CD4-positive, alpha-beta memory T cell (primary cell): ENCODE measurements around the gene ANKRD40CL. TPM values are rescaled to one million over a fixed set of nuclear protein-coding genes. Genes with fewer than 3 reads are reported as not detected.

Experiments
- CTCF ChIA-PET: fragments of 350-600 bp; sonication (Branson Sonifier 250); formaldehyde crosslinking; loops from one replicate; lab custom pipeline; 2021; ENCODE audit warnings: inconsistent platforms; ENCODE audit not compliant: partially characterized antibody; lab: Charles Lee
- POLR2A ChIA-PET: fragments of 350-600 bp; sonication (Branson Sonifier 250); formaldehyde crosslinking; loops from one replicate; lab custom pipeline; 2021; ENCODE audit not compliant: partially characterized antibody; lab: Charles Lee
- DNase-seq, 5 donors: peaks; one replicate each; pipeline versions ENCODE4 v3.0.0 to v3.0.0-alpha.2; 2020 to 2022; ENCODE audit warnings: mixed read lengths in 1 of 5
- H3K27ac ChIP-seq: one replicate; pipeline ENCODE4 v1.7.0; 2013; ENCODE audit warnings: low read depth, low read length
- H3K27me3 ChIP-seq: 2 replicates; pipeline ENCODE4 v1.7.0; 2013; ENCODE audit warnings: mild to moderate bottlenecking, low read length, moderate library complexity; ENCODE audit not compliant: insufficient read depth
- H3K36me3 ChIP-seq: 2 replicates; pipeline ENCODE4 v1.7.0; 2013; ENCODE audit warnings: mild to moderate bottlenecking, low read length, moderate library complexity; ENCODE audit not compliant: insufficient read depth
- H3K4me1 ChIP-seq: 2 replicates; pipeline ENCODE4 v1.7.0; 2013; ENCODE audit warnings: mild to moderate bottlenecking, low read length, moderate library complexity; ENCODE audit not compliant: insufficient read depth
- H3K4me3 ChIP-seq, 2 donors: one replicate each; pipeline ENCODE4 v1.7.0; 2013; ENCODE audit warnings: low read length in 2 of 2, mild to moderate bottlenecking in 1 of 2
- H3K9me3 ChIP-seq, 2 donors: one replicate each; pipeline ENCODE4 v1.7.0; 2013; ENCODE audit warnings: low read length in 2 of 2, control low read depth in 1 of 2; ENCODE audit not compliant: control insufficient read depth in 1 of 2
- H3K27ac Mint-ChIP-seq, 7 donors: one replicate each; pipeline ENCODE4 v1.8.0; 2020 to 2021; ENCODE audit warnings: mixed read lengths in 7 of 7, mild to moderate bottlenecking in 6 of 7, inconsistent platforms in 3 of 7, moderate library complexity in 3 of 7
- H3K27me3 Mint-ChIP-seq, 2 donors: one replicate each; pipeline ENCODE4 v1.8.0; 2020 to 2021; ENCODE audit warnings: mixed read lengths in 2 of 2
- H3K36me3 Mint-ChIP-seq, 2 donors: one replicate each; pipeline ENCODE4 v1.8.0; 2020 to 2021; ENCODE audit warnings: mixed read lengths in 2 of 2, inconsistent platforms in 1 of 2, mild to moderate bottlenecking in 1 of 2
- H3K4me1 Mint-ChIP-seq, 4 donors: one replicate each; pipeline ENCODE4 v1.8.0; 2020 to 2021; ENCODE audit warnings: mixed read lengths in 4 of 4, mild to moderate bottlenecking in 1 of 4
- H3K4me3 Mint-ChIP-seq, 8 donors: one replicate each; pipeline ENCODE4 v1.8.0; 2020 to 2021; ENCODE audit warnings: mixed read lengths in 8 of 8, mild to moderate bottlenecking in 7 of 8, moderate library complexity in 6 of 8, inconsistent platforms in 3 of 8
- H3K9me3 Mint-ChIP-seq, 8 donors: one replicate each; pipeline ENCODE4 v1.8.0; 2020 to 2021; ENCODE audit warnings: mixed read lengths in 8 of 8, mild to moderate bottlenecking in 5 of 8, inconsistent platforms in 3 of 8, moderate library complexity in 1 of 8
- intact Hi-C: fragments of 100-400 bp; cut with micrococcal nuclease; formaldehyde crosslinking; loops from one replicate; pipeline ENCODE4 v1.15.1; 2023
- polyA plus RNA-seq, 2 donors: library from polyadenylated mRNA; unstranded; fragments of 300-500 nt; fragmentation: Illumina TruSeq; gene quantifications; one replicate each; pipeline ENCODE4 v1.2.3, GENCODE V29; 2021
- total RNA-seq, 2 experiments: library from RNA; stranded (reverse); gene quantifications; one replicate each; pipeline ENCODE4 v1.2.3, GENCODE V29; 2021

ANKRD40CL gene
- total and polyA plus RNA-seq, 4 experiments from 2014 or later: not detected

- intact Hi-C loops: no loop called here
- CTCF ChIA-PET: no interaction called here
- no peak overlapping the region for H3K4me3 Mint-ChIP-seq
- no peak overlapping the region for H3K27ac ChIP-seq
- no peaks in the 10 kb centered on the region for H3K9me3 Mint-ChIP-seq
- H3K27me3 Mint-ChIP-seq: no peaks in the 10 kb centered on the region
- H3K4me1 ChIP-seq: peaks cover 29% of the 10 kb centered on the region
- H3K4me3 ChIP-seq: no peak overlapping the region
- H3K36me3 ChIP-seq: peaks cover 60% of the 10 kb centered on the region
- H3K27me3 ChIP-seq: no peaks in the 10 kb centered on the region
- H3K36me3 Mint-ChIP-seq: peaks cover 54 to 75% of the 10 kb centered on the region in 2 donors
- POLR2A ChIA-PET: no interaction called here
- peak overlapping the region in 5 of 7 donors; percentile 5 to 84 (median 38) for H3K27ac Mint-ChIP-seq
- no peak for DNase-seq
- peaks cover 17 to 38% (median 20%) of the 10 kb centered on the region in 4 donors for H3K4me1 Mint-ChIP-seq
- H3K9me3 ChIP-seq: no peaks in the 10 kb centered on the region
Observed at GRCh38 chr17:50739098-50739497, 28.2 kb downstream of the ANKRD40CL start.

GRCh38 chr17:50737118-50737698 lies 30.1 kb downstream of the ANKRD40CL start:
- Histone ChIP-seq H3K27ac (no peak overlapping the region), H3K36me3 (peaks cover 44% of the 10 kb centered on the region), H3K27me3 (no peaks in the 10 kb centered on the region), H3K4me1 (peaks cover 41% of the 10 kb centered on the region), H3K9me3 (no peaks in the 10 kb centered on the region), H3K4me3 (no peak overlapping the region)
- Mint-ChIP-seq H3K36me3 (peaks cover 43 to 60% of the 10 kb centered on the region in 2 donors), H3K4me3 (no peak overlapping the region), H3K9me3 (no peaks in the 10 kb centered on the region), H3K27ac (peak overlapping the region in 2 of 7 donors; percentile 38 to 41), H3K27me3 (no peaks in the 10 kb centered on the region), H3K4me1 (peaks cover 21 to 48% (median 26%) of the 10 kb centered on the region in 4 donors)
- intact Hi-C loops: no loop called here
- DNase-seq: no peak
- POLR2A ChIA-PET: no interaction called here
- CTCF ChIA-PET: no interaction called here

DNA sequence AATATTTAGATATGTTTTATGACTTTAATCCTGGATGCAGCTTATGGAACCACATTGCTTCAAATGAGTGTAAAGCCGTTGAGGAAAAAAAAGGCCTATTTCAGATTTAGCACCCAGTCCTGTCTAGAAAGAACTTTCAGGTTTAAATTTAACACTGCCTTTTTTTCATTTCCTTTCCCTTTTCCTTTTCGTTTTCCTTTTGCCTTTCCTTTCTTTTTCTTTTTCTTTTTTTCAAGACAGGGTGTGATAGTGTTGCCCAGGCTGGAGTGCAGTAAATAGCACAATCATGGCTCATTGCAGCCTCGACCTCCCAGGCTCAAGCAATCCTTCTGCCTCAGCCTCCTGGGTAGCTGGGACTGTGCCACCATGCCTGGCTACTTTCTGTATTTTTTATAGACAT lies 32.0 kb downstream of the ANKRD40CL start:
- no peaks in the 10 kb centered on the region for H3K9me3 Mint-ChIP-seq
- H3K36me3 Mint-ChIP-seq: peaks cover 28 to 45% of the 10 kb centered on the region in 2 donors
- ChIA-PET CTCF (no interaction called here), POLR2A (no interaction called here)
- peak overlapping the region in 4 of 7 donors; percentile 50 to 84 (median 66) for H3K27ac Mint-ChIP-seq
- Histone ChIP-seq H3K27ac (no peak overlapping the region), H3K9me3 (no peaks in the 10 kb centered on the region), H3K27me3 (no peaks in the 10 kb centered on the region), H3K4me1 (peaks cover 61% of the 10 kb centered on the region), H3K4me3 (no peak overlapping the region), H3K36me3 (peaks cover 26% of the 10 kb centered on the region)
- no peak for DNase-seq
- no peaks in the 10 kb centered on the region for H3K27me3 Mint-ChIP-seq
- intact Hi-C loops: no loop called here
- H3K4me3 Mint-ChIP-seq: peak overlapping the region in 1 of 8 donors; percentile 61
- peaks cover 33 to 61% (median 41%) of the 10 kb centered on the region in 4 donors for H3K4me1 Mint-ChIP-seq

DNA sequence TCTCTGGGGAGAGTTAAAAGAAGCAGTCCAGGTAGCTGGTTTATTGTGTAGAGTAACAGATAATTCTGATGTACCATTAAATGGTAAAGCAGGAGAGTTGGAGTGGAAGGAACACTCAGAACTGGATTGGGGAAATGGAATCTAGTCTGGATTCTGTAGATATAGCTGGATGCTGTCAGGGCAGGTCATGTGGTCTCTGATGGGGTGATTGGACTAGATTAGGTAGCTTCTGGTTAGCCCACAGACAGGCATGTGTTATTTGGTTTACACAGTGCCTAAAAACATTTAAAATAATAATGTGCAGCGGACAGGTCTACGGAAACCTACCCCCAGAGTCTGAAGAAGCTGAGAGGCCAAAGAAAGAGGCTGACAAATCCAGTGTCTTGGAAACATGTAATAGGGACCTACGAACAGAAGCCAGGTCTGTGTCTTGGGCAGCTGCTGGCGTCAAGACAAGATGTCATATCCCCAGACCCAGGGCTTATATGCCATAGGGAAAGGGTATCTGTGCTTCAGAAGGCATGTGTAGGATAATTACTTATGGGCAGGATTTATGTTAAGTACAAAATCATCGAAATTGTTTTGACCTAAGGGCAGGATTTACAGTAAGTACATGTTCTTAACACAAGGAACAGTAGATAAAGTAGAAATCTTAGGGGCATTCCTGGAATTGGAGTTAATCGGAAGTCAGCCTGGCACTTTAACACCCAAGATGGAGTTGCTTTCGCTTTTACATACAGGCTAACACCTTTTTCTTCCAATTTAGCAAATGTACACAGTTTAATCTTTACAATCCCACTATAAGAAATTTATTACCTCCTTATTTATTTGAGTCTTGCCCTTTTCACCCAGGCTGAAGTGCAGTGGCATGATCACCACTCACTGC lies 35.5 kb downstream of the ANKRD40CL start:
- intact Hi-C loops: no loop called here
- CTCF ChIA-PET: no interaction called here
- Mint-ChIP-seq H3K27me3 (no peaks in the 10 kb centered on the region), H3K9me3 (no peaks in the 10 kb centered on the region), H3K27ac (peak overlapping the region; percentile 19 to 89 (median 44)), H3K4me3 (peak overlapping the region; percentile 6 to 59 (median 30)), H3K4me1 (peaks cover 42 to 71% (median 58%) of the 10 kb centered on the region in 4 donors), H3K36me3 (peaks cover 8 to 22% of the 10 kb centered on the region in 2 donors)
- DNase-seq: no peak
- H3K36me3 ChIP-seq: no peaks in the 10 kb centered on the region
- POLR2A ChIA-PET: interaction anchor here (1.1 kb wide), 1 partner anchor 13 kb away, joined by 3 read pairs; the partner anchor contains the start of gene LUC7L3
- no peaks in the 10 kb centered on the region for H3K27me3 ChIP-seq
- H3K9me3 ChIP-seq: no peaks in the 10 kb centered on the region
- H3K4me3 ChIP-seq: no peak overlapping the region
- H3K4me1 ChIP-seq: peaks cover 88% of the 10 kb centered on the region
- H3K27ac ChIP-seq: no peak overlapping the region

DNA sequence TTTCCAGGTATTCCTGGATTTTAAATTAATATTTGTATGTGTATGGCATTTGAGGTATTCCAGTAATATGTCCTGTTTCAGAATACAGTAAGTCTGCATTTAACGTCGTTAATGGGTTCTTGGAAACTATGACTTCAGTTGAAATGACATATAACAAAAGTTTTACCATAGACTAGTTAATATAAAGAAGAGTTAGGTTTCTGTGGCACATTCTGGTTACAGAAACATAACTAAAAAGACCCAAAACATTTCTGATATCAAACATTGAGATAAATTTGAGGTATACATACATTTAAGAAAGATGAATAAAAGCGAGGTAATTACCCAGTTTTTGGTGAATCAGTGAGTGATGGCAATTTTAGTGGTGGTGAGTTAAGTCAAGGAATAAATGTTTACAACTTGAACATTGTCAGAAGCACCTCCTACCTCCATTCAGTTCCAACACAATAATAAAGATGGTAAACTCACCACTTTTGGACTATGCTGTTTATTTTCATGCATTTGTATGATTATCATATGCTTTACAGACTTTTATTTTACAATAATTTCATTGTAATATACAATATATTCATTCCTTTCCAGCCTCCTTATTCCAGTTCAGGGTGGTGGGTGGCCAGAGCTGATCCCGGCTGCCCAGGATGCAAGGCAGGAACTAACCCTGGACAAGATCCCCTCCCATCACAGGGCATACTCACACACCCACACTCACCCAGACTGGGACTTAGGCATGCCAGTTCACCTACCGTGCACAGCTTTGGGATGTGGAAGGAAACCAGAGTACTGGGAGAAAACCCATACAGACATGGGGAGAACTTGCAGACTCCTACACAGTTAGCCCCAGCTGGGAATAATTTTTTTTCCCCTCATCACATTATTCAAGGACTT lies 38.2 kb downstream of the ANKRD40CL start:
- Histone ChIP-seq H3K27ac (no peak overlapping the region), H3K4me1 (peaks cover 92% of the 10 kb centered on the region), H3K36me3 (no peaks in the 10 kb centered on the region), H3K27me3 (no peaks in the 10 kb centered on the region), H3K4me3 (no peak overlapping the region), H3K9me3 (no peaks in the 10 kb centered on the region)
- Mint-ChIP-seq H3K4me1 (peaks cover 39 to 69% (median 53%) of the 10 kb centered on the region in 4 donors), H3K27ac (peak overlapping the region in 2 of 7 donors; percentile 30 to 57), H3K9me3 (no peaks in the 10 kb centered on the region), H3K27me3 (no peaks in the 10 kb centered on the region), H3K4me3 (peak overlapping the region in 4 of 8 donors; percentile 29 to 47 (median 42)), H3K36me3 (peaks cover 8 to 11% of the 10 kb centered on the region in 2 donors)
- DNase-seq: no peak
- ChIA-PET CTCF (no interaction called here), POLR2A (interaction anchor here (0.5 kb wide), 1 partner anchor 466 kb away, joined by 4 read pairs; no protein-coding TSS in a partner anchor)
- intact Hi-C loops: no loop called here

GRCh38 chr17:50728112-50728429 lies 39.2 kb downstream of the ANKRD40CL start:
- H3K9me3 Mint-ChIP-seq: no peaks in the 10 kb centered on the region
- peak overlapping the region in 5 of 8 donors; percentile 14 to 67 (median 33) for H3K4me3 Mint-ChIP-seq
- CTCF ChIA-PET: interaction anchor here (0.8 kb wide), 1 partner anchor 22 kb away, joined by 3 read pairs; no protein-coding TSS in a partner anchor
- no peaks in the 10 kb centered on the region for H3K27me3 Mint-ChIP-seq
- H3K4me3 ChIP-seq: no peak overlapping the region
- no peaks in the 10 kb centered on the region for H3K36me3 ChIP-seq
- H3K36me3 Mint-ChIP-seq: peaks cover 8 to 11% of the 10 kb centered on the region in 2 donors
- peaks cover 40 to 80% (median 57%) of the 10 kb centered on the region in 4 donors for H3K4me1 Mint-ChIP-seq
- intact Hi-C loops: no loop called here
- no peak for DNase-seq
- no peaks in the 10 kb centered on the region for H3K27me3 ChIP-seq
- H3K27ac ChIP-seq: no peak overlapping the region
- POLR2A ChIA-PET: interaction anchor here (0.7 kb wide), 1 partner anchor 9 kb away, joined by 3 read pairs; the partner anchor contains the start of gene LUC7L3
- H3K27ac Mint-ChIP-seq: no peak overlapping the region
- no peaks in the 10 kb centered on the region for H3K9me3 ChIP-seq
- peaks cover 98% of the 10 kb centered on the region for H3K4me1 ChIP-seq
